ENCODE measurements around the gene EXOC3L4.
"Not testable (repeated sequence)": the region's sequence is repeated elsewhere in the genome, so short reads cannot be mapped to it uniquely, and the experiment has no call there.

The EXOC3L4 gene

GRCh38 chr14:103115845-103116572 is 21.5 kb downstream of the EXOC3L4 start:
- Histone ChIP-seq H3K36me3 (ENCODE audit: control insufficient read depth, insufficient read depth, low read length) (no peaks in the 10 kb centered on the region), H3K27me3 (ENCODE audit: control insufficient read depth, insufficient read depth, low read length, poor library complexity, severe bottlenecking) (peaks cover 6% of the 10 kb centered on the region), H3K9me3 (ENCODE audit: control insufficient read depth, low read length) (no peaks in the 10 kb centered on the region), H3K4me3 (ENCODE audit: insufficient read depth, low read depth, low read length) (no peak overlapping the region), H3K4me1 (ENCODE audit: control insufficient read depth, insufficient read depth, low read length) (peaks cover 16% of the 10 kb centered on the region), H3K27ac (ENCODE audit: insufficient read depth, low read depth, low read length, poor library complexity, severe bottlenecking) (no peak overlapping the region)
- WGBS, 2 experiments = 92% methylated on average over 10 of the region's 10 CpGs

GRCh38 chr14:103116636-103117035 is 22.1 kb downstream of the EXOC3L4 start:
- Histone ChIP-seq H3K4me3 (ENCODE audit: insufficient read depth, low read depth, low read length) (no peak overlapping the region), H3K27me3 (ENCODE audit: control insufficient read depth, insufficient read depth, low read length, poor library complexity, severe bottlenecking) (peaks cover 9% of the 10 kb centered on the region), H3K4me1 (ENCODE audit: control insufficient read depth, insufficient read depth, low read length) (peaks cover 16% of the 10 kb centered on the region), H3K27ac (ENCODE audit: insufficient read depth, low read depth, low read length, poor library complexity, severe bottlenecking) (no peak overlapping the region), H3K9me3 (ENCODE audit: control insufficient read depth, low read length) (no peaks in the 10 kb centered on the region), H3K36me3 (ENCODE audit: control insufficient read depth, insufficient read depth, low read length) (no peaks in the 10 kb centered on the region)
- 93% methylated on average over 17 of the region's 17 CpGs for WGBS, 2 experiments

- not testable (repeated sequence) for H3K27ac ChIP-seq (ENCODE audit: insufficient read depth, low read depth, low read length, poor library complexity, severe bottlenecking); H3K36me3 ChIP-seq (ENCODE audit: control insufficient read depth, insufficient read depth, low read length); H3K9me3 ChIP-seq (ENCODE audit: control insufficient read depth, low read length); H3K4me3 ChIP-seq (ENCODE audit: insufficient read depth, low read depth, low read length)
- H3K27me3 ChIP-seq (ENCODE audit: control insufficient read depth, insufficient read depth, low read length, poor library complexity, severe bottlenecking) = peaks cover 17% of the 10 kb centered on the region
- WGBS, 2 experiments = 96% methylated on average over 7 of the region's 7 CpGs
- H3K4me1 ChIP-seq (ENCODE audit: control insufficient read depth, insufficient read depth, low read length) = peaks cover 15% of the 10 kb centered on the region
Measured at GRCh38 chr14:103117499-103117898, 23.0 kb downstream of the EXOC3L4 start.

GRCh38 chr14:103118018-103118662 is 23.6 kb downstream of the EXOC3L4 start:
- WGBS, 2 experiments = 68 to 74% methylated on average over 9 of the region's 10 CpGs
- Histone ChIP-seq H3K27ac (ENCODE audit: insufficient read depth, low read depth, low read length, poor library complexity, severe bottlenecking) (no peak overlapping the region), H3K36me3 (ENCODE audit: control insufficient read depth, insufficient read depth, low read length) (no peaks in the 10 kb centered on the region)

GRCh38 chr14:103118663-103119404 is 24.3 kb downstream of the EXOC3L4 start:
- Histone ChIP-seq H3K36me3 (ENCODE audit: control insufficient read depth, insufficient read depth, low read length) (no peaks in the 10 kb centered on the region), H3K27ac (ENCODE audit: insufficient read depth, low read depth, low read length, poor library complexity, severe bottlenecking) (no peak overlapping the region), H3K4me3 (ENCODE audit: insufficient read depth, low read depth, low read length) (no peak overlapping the region), H3K9me3 (ENCODE audit: control insufficient read depth, low read length) (no peaks in the 10 kb centered on the region), H3K27me3 (ENCODE audit: control insufficient read depth, insufficient read depth, low read length, poor library complexity, severe bottlenecking) (peaks cover 29% of the 10 kb centered on the region), H3K4me1 (ENCODE audit: control insufficient read depth, insufficient read depth, low read length) (peaks cover 14% of the 10 kb centered on the region)
- 86 to 87% methylated on average over 9 of the region's 9 CpGs for whole genome bisulfite sequencing, 2 experiments

More at GRCh38 chr14:103118018-103118662, 23.6 kb downstream of the EXOC3L4 start:
- H3K27me3 ChIP-seq (ENCODE audit: control insufficient read depth, insufficient read depth, low read length, poor library complexity, severe bottlenecking) = peaks cover 23% of the 10 kb centered on the region
- no peaks in the 10 kb centered on the region for H3K9me3 ChIP-seq (ENCODE audit: control insufficient read depth, low read length)
- no peak overlapping the region for H3K4me3 ChIP-seq (ENCODE audit: insufficient read depth, low read depth, low read length)
- H3K4me1 ChIP-seq (ENCODE audit: control insufficient read depth, insufficient read depth, low read length) = peaks cover 14% of the 10 kb centered on the region

GRCh38 chr14:103119527-103119926 is 25.0 kb downstream of the EXOC3L4 start:
- H3K9me3 ChIP-seq (ENCODE audit: control insufficient read depth, low read length); H3K4me3 ChIP-seq (ENCODE audit: insufficient read depth, low read depth, low read length); H3K27ac ChIP-seq (ENCODE audit: insufficient read depth, low read depth, low read length, poor library complexity, severe bottlenecking); H3K36me3 ChIP-seq (ENCODE audit: control insufficient read depth, insufficient read depth, low read length): not testable (repeated sequence)
- peaks cover 21% of the 10 kb centered on the region for H3K4me1 ChIP-seq (ENCODE audit: control insufficient read depth, insufficient read depth, low read length)
- WGBS, 2 experiments = 92% methylated on average over 8 of the region's 8 CpGs
- peaks cover 36% of the 10 kb centered on the region for H3K27me3 ChIP-seq (ENCODE audit: control insufficient read depth, insufficient read depth, low read length, poor library complexity, severe bottlenecking)

- H3K4me1 ChIP-seq (ENCODE audit: control insufficient read depth, insufficient read depth, low read length) = peaks cover 22% of the 10 kb centered on the region
- peaks cover 39% of the 10 kb centered on the region for H3K27me3 ChIP-seq (ENCODE audit: control insufficient read depth, insufficient read depth, low read length, poor library complexity, severe bottlenecking)
- WGBS, 2 experiments = 53 to 58% methylated on average over 18 of the region's 18 CpGs
- H3K4me3 ChIP-seq (ENCODE audit: insufficient read depth, low read depth, low read length) = no peak overlapping the region
- no peak overlapping the region for H3K27ac ChIP-seq (ENCODE audit: insufficient read depth, low read depth, low read length, poor library complexity, severe bottlenecking)
- no peaks in the 10 kb centered on the region for H3K36me3 ChIP-seq (ENCODE audit: control insufficient read depth, insufficient read depth, low read length)
- no peaks in the 10 kb centered on the region for H3K9me3 ChIP-seq (ENCODE audit: control insufficient read depth, low read length)
Measured at GRCh38 chr14:103121121-103121845, 26.8 kb downstream of the EXOC3L4 start.

GRCh38 chr14:103121846-103122584 is 27.5 kb downstream of the EXOC3L4 start:
- H3K4me1 ChIP-seq (ENCODE audit: control insufficient read depth, insufficient read depth, low read length) = peaks cover 22% of the 10 kb centered on the region
- 8 to 9% methylated on average over 23 of the region's 23 CpGs for WGBS, 2 experiments
- H3K27ac ChIP-seq (ENCODE audit: insufficient read depth, low read depth, low read length, poor library complexity, severe bottlenecking) = peak overlapping the region; percentile 44
- peaks cover 39% of the 10 kb centered on the region for H3K27me3 ChIP-seq (ENCODE audit: control insufficient read depth, insufficient read depth, low read length, poor library complexity, severe bottlenecking)
- H3K36me3 ChIP-seq (ENCODE audit: control insufficient read depth, insufficient read depth, low read length) = no peaks in the 10 kb centered on the region
- peak overlapping the region; percentile 43 for H3K4me3 ChIP-seq (ENCODE audit: insufficient read depth, low read depth, low read length)
- no peaks in the 10 kb centered on the region for H3K9me3 ChIP-seq (ENCODE audit: control insufficient read depth, low read length)

- no peaks in the 10 kb centered on the region for H3K36me3 ChIP-seq (ENCODE audit: control insufficient read depth, insufficient read depth, low read length)
- WGBS, 2 experiments = 9% methylated on average over 15 of the region's 15 CpGs
- peak overlapping the region; percentile 36 for H3K27ac ChIP-seq (ENCODE audit: insufficient read depth, low read depth, low read length, poor library complexity, severe bottlenecking)
- H3K4me3 ChIP-seq (ENCODE audit: insufficient read depth, low read depth, low read length) = peak overlapping the region; percentile 43
- H3K9me3 ChIP-seq (ENCODE audit: control insufficient read depth, low read length) = no peaks in the 10 kb centered on the region
- peaks cover 39% of the 10 kb centered on the region for H3K27me3 ChIP-seq (ENCODE audit: control insufficient read depth, insufficient read depth, low read length, poor library complexity, severe bottlenecking)
- peaks cover 22% of the 10 kb centered on the region for H3K4me1 ChIP-seq (ENCODE audit: control insufficient read depth, insufficient read depth, low read length)
Measured at GRCh38 chr14:103122585-103122946, 28.0 kb downstream of the EXOC3L4 start.
